H1 (cell line): ENCODE measurements around the gene CENATAC. TPM values are rescaled to one million over a fixed set of nuclear protein-coding genes. Genes with fewer than 3 reads are reported as not detected.

Source experiments
- CHD2 ChIP-seq: IDR thresholded peaks from 2 replicates; pipeline ENCODE4 v1.6.1; 2012; ENCODE audit warnings: low read length, improper control_type of control experiment
- MAX ChIP-seq: IDR thresholded peaks from 2 replicates; pipeline ENCODE4 v1.6.1; 2012; ENCODE audit warnings: inconsistent platforms
- polyA plus RNA-seq, 7 experiments: library from polyadenylated mRNA; depleted of rRNA in 3 of 7; stranded (reverse) in 5 of 7; unstranded in 2 of 7; fragments of >200 nt in 5 of 7; fragments of 200-250 nt in 2 of 7; gene quantifications; 1 replicate in 5 of 7; 2 replicates in 1 of 7; 4 replicates in 1 of 7; pipeline versions ENCODE4 v1.2.1 to v1.2.3, GENCODE V29; 2011 to 2013; ENCODE audit warnings: missing spikeins in 2 of 7, mixed read lengths in 2 of 7
- total RNA-seq: library from RNA; stranded (reverse); fragmentation: NEBNext Ultra II Directional; extraction: Animal tissue kit (Norgen Biotek cat#: 25700); gene quantifications from 2 replicates; pipeline ENCODE4 v1.2.1, GENCODE V29; 2021
- TF ChIP-seq, protein P1 (sequence below): IDR thresholded peaks from 2 replicates; pipeline ENCODE4 v1.6.1; 2011; ENCODE audit warnings: low read length, improper control_type of control experiment

CENATAC gene
- total and polyA plus RNA-seq, 2 of the 8 experiments (the other 6 are each of a cell fraction or from before 2014, with no cell fraction given): 22.7 to 36.4 TPM

DNA sequence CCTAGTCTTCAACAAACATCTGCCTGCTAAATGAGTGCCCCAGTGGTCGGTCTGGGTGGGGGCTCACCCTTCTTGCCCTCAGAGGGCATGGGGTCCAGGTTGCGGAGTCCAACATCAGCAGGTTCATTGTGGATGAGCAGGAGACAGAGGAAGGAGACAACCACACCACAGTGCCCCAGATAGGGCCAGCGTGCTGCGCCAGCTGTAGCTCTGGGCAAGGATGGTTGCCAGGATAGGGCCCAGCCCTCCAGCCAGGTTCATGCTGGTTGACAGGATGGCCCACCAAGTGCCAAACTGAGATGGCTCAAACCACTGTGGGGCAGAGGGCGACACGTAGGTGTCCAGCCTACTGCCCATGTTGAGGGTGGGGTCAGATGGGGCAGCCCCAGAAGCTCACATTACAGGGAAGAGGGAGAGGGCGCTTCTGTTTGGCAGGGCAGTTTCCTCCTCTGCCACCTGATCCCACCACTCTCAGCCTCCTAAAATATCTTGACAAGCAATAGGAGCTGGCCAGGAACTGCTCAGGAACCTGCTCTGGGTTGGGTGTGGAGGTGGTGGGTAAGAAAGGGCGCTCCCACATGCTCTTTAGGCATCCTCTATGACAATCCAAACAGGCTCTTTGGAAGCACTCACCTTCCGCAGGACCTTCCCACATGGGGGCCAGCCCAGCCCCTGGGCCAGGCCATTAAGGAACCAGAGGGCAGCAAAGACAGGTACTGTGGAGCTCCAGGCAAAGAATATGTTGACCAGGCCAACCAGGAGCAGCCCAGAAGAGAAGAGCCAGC, 29.8 kb downstream of the CENATAC start (continued):
- TF ChIP-seq MAX (no peak), CHD2 (no peak)
- TF ChIP-seq, protein P1, sequence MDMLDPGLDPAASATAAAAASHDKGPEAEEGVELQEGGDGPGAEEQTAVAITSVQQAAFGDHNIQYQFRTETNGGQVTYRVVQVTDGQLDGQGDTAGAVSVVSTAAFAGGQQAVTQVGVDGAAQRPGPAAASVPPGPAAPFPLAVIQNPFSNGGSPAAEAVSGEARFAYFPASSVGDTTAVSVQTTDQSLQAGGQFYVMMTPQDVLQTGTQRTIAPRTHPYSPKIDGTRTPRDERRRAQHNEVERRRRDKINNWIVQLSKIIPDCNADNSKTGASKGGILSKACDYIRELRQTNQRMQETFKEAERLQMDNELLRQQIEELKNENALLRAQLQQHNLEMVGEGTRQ: no peak
- TF ChIP-seq, all 59 proteins: peak for 0
